NOMO-1 treated with DMSO at 0.1 percent for 48 hours (cell line): ENCODE data around the gene HOXB1.
"Not testable (repeated sequence)": the region's sequence is repeated elsewhere in the genome, so short reads cannot be mapped to it uniquely, and the experiment has no call there.

Experiments used
- DNase-seq: peaks from one replicate; lab custom pipeline; 2025; ENCODE audit not compliant: unreplicated experiment; lab: John Stamatoyannopoulos, UW

Gene HOXB1

DNA sequence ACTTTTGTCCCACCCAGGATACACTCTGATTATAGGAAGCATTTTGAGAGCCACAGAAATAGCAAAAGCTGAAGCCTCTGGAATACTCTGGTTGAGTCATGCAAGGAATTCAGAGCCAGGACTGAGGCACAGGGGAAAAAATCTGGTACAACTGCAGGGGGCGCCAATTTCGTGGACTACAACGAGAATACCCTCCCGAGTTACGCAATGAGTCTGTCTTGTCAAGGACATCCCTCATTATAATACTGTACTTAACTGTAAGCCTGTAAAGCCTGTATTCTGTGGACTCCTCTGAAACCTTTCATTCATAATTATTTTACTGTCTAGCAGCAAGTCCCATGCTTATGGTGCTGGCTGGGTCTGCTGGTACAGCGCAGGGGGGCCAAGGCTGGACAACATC, 7.8 kb downstream of the HOXB1 start:
- no peak for DNase-seq

- no peak for DNase-seq
Measured at GRCh38 chr17:48522031-48522653, 8.7 kb downstream of the HOXB1 start.

DNA sequence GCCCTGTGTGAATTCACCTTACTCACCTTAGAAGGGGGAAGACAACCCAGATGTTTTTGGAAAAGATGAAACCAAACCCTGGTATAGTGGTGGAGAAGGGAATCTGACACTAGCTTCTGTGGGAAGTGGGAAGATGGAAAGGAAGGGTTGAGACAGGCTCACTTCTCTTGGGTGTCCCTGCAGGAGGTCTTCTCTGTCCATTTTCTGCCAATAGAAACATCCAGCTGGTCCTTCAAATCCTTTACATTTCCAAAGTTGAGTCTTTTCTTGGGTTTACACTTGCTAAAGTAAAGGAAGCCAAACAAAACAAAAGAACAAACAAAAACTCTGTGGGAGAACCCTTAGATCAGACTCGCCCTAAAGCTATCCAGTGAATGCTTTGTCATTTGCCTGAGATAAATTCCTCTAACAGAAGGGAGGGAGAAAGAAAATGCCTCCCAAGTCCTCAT, 10.2 kb downstream of the HOXB1 start:
- DNase-seq, result no peak

DNA sequence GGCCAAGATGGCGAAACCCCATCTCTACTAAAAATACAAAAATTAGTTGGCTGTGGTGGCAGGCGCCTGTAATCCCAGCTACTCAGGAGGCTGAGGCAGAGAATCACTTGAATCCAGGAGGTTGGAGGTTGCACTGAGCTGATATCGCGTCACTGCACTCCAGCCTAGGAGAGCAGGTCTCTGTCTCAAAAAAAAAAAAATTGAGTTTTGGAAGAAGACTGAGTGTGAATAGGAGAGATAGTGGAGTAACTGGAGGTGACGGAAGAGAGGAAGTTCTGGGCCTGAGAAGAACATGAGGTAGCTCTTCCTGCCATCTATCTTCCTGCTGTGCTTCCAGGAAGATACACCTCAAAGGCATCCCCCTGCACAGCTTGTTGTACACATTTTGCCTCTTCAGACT, 11.4 kb downstream of the HOXB1 start:
- DNase-seq, result no peak

DNA sequence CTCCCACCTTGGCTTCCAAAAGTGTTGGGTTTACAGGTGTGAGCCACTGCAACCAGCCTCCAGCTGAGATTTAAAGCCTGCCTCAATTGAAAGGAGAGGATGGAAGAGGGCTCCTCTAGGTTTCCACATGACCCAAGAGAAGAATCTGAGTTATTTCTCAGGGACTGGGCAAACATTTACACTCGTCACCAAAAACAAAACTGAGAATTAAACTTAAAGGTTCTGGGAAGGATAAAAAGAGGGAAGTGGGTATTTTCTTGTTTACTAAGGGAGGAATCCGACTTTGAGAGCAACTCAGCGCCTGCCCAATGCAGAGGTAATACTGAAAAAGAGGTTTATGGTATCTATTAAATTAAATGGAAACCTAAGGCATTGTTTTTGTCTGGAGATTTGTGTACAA, 13.3 kb downstream of the HOXB1 start:
- no peak for DNase-seq

- no peak for DNase-seq
Measured at GRCh38 chr17:48515925-48516900, 14.6 kb downstream of the HOXB1 start.

DNA sequence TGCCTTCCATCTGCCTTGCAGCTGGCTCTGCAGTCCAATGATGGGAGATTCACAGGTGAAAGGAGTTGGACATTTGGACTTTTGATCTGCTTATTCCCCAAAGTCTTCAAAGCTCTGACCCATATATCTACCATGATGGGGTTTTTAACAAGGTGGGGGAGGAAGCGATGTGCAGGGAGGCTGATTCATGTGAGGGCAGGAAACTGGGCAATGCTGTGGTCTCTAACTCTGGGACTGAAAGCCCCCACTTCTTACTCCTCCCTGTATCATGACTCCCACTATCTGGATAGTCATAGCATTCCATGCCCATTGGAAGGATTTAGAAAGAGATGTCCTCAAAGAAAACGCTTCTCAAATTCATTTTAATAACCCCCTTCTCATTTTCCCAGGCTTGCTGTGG, 16.3 kb downstream of the HOXB1 start:
- no peak for DNase-seq

DNA sequence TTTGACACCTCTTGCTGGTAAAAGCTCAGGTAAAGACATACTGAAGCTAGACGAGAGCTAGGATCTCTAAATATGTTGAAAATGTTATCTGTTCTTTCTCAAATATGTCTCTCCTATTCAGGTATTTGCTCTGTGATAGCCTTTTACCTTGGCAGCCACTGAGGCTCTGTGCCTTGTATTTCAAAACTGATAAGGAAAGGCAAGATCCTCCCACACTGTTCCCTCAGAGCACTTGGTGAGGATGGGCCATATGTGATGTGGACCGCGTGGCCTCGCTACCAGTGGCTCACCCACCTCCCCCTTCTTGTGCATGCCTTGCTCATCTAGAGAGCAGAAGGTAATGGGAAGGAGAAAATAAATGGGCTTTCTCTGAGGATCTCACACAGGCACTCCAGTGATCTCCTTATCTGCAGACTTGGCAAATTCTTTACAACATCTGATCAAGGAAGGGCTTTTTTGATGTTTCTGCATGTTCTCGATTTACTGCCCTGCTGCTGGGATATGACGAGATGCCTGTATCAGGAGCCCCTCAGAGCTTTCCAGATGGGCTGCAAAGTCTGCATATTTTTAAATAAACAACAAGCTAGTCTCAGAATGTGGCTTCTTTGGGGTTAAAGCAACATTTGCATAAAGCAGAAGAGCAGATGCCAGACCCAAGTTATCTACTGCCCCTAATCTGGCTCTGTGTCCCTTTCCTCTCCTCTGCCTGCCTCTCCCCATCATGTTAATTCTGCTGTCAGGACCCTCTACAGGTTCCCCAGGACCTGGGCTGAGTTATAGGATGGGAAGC, 16.9 kb downstream of the HOXB1 start:
- no peak for DNase-seq

GRCh38 chr17:48513097-48513496, 17.7 kb downstream of the HOXB1 start:
- DNase-seq, result no peak

DNA sequence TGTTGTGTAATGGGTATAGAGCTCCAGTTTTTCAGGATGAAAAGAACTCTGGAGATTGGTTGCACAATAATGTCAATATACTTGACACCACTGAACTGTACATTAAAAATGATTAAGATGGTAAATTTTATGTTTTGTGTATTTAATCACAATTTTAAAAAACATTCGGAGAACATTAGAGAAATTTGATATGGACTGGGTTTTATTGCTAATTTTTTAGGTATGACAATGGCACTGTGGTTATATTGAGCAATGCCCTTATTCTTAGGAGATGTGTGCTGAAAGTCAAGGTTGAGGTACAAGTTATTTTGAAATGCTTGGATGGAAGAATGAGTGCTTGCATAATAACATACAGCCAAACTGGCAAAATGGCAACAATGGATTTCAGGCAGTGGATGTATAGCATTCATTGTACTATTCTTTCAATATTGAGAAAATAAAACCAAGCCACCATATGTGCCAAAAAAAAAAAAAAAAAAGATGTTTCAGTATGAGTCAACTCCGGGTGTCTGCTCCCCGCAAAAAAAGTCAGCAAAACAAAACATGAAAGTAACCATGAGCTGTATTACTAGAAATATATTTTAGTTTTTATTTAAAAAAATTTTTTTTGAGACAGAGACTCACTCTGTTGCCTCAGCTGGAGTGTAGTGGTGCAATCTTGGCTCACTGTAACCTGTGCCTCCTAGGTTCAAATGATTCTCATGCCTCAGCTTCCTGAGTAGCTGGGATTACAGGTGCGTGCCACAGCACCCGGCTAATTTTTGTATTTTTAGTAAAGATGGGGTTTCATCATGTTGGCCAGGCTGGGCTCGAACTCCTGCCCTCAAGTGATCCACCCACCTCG, 19.8 kb downstream of the HOXB1 start:
- peak; percentile 34 for DNase-seq

DNA sequence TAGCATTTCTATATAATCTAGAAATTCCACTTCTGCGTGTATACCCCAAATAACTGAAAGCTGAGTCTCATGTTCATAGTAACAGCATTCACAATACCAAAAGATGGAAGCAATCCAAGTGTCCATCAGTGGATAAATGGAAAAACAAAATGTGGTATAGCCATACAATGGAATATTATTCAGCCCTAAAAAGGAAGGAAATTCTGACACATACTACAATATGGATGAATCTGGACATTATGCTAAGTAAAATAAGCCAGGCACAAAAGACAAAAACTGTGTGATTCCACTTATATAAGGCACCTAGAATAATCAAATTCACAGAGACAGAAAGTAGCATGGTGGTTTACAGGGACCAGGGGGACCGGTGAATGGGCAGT, 20.4 kb downstream of the HOXB1 start:
- DNase-seq, result no peak

- not testable (repeated sequence) for DNase-seq
Measured at GRCh38 chr17:48509708-48510107, 21.1 kb downstream of the HOXB1 start.

GRCh38 chr17:48506246-48506645, 24.6 kb downstream of the HOXB1 start:
- DNase-seq, result no peak

DNA sequence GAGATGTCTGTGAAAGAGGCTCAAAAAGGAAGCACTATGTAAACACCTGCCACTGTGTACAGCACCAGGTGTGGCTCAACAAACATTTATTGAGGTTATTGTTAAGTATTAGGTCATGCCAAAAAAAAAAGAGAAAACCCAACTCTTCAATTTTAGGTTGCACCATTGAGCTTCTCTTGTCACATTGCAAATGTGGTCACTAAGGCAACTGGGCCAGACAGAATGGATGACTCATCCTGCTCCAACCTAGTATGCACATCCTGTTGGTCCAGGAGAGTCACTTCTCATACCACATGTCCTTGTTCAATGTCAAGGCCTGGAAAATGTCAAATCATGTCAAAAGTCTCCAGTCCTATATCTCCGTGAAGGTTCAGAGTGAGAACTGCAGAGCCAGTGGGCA, 25.0 kb downstream of the HOXB1 start:
- peak; percentile 87 for DNase-seq

DNA sequence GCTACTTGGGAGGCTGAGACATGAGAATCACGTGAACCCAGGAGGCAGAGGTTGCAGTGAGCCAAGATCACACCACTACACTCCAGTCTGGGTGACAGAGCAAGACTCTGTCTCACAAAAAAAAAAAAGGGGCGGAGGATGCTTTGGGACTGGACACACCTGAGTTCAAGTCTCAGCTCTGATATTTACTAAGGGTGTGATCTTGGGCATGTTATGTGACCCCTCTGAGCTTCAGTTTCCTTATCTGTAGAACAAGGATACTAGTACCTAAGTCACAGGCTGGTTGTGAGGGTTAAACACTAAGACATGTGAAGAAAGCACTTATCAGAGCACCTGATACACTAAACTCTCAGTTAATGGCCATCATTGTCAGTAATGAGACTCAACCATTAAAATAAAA, 25.9 kb downstream of the HOXB1 start:
- DNase-seq, result no peak

GRCh38 chr17:48503747-48504146, 27.1 kb downstream of the HOXB1 start:
- no peak for DNase-seq

DNA sequence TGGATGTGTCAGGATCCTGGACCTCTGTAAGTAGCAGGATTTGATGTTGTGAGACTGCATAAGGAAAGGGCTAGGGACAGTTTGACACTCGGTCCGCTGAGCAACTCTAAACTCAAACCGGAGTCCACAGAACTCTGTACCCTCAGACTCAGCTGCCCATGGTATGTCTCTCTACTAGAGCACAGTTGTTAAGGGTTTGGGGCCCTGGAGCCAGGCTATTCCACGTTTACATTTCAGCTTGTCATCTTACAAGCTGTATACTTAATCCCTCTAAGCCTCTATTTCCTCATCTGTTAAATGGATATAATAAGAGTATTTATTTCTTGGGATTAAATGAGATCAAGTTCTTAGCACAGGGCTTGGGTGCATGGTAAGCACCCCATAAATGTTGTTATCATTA, 27.9 kb downstream of the HOXB1 start:
- DNase-seq, result no peak

- no peak for DNase-seq
Measured at GRCh38 chr17:48502312-48502711, 28.5 kb downstream of the HOXB1 start.

GRCh38 chr17:48500435-48501426, 30.1 kb downstream of the HOXB1 start:
- no peak for DNase-seq
